ENCODE data around the gene CARD11.

CARD11 gene

DNA sequence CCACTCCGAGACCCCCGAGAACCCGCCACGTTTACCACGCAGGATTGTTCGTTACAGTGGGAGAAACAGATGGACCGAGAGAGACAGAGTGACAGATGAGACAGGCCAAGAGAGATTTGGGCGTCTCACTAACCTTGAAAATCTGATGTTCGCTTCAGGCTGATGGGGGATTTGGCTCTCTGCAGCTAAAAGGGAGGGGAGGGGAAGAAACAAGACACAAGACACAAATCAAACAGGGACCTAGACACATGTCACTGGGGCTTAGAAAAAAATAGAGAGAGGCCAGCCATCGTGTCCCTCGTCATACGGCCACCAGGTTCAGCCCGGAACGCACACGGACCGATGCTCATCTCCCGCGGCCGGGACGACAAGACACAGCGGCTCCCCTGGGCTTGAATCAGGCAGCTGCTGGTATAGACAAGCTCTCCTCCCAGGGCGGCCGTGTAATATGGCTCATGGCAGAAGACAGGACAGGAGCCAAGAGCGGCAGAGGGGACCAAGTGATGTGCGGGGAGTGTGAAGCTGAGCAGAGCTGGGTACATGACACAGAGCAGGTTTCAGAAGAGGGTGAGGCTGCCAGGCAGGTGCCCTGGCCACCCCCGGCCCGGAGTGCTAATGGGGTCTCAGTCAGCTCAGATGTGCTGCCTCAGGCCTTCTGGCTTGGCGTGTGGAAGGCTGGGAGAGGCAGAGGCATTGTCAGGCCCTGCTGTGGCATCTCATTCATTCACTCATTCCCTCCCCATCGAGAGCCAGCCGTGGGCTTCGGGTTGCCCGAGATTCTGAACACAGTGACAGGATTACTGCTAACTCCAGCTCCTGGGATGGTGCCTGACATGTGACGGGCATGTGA, 111.0 kb downstream of the CARD11 start:
- H3K27me3 ChIP-seq (ENCODE audit: insufficient read depth, low read length, poor library complexity, severe bottlenecking), result no peaks in the 10 kb centered on the region
- H3K9me3 ChIP-seq (ENCODE audit: insufficient read depth, low read depth, low read length), result no peaks in the 10 kb centered on the region
- peaks cover 25% of the 10 kb centered on the region; the same call in 1 of the 2 replicates for H3K36me3 ChIP-seq (ENCODE audit: insufficient read depth, low read length)

DNA sequence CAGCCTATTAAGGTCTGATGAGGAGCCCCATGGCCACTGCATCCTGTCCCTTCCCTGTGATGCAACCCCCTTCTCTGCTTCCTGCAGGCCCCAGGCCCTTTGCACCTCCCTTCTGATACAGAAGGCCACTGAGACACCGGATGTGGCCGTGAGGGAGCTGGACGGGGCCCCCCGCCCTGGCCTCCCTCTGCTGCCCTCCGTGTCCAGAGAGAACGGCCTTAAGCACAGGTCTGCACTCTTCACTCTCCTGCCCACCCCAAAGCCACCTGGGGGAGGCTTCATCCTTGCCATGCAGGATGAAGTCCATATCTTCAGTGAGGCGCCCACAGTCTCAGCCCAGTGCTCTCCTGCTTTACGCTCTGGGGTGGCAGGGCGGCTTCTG, 112.6 kb downstream of the CARD11 start:
- H2AFZ ChIP-seq (ENCODE audit: low read length), result no peak overlapping the region
- H3K4me1 ChIP-seq (ENCODE audit: insufficient read depth, low read length, poor library complexity, severe bottlenecking), result no peaks in the 10 kb centered on the region
- H3K79me2 ChIP-seq (ENCODE audit: insufficient read depth, low read length), result no peaks in the 10 kb centered on the region
- H3K9me2 ChIP-seq (replicated peaks; ENCODE audit: low read depth, low read length), result no peaks in the 10 kb centered on the region
- no peak overlapping the region for H3K4me3 ChIP-seq (ENCODE audit: low read length, poor library complexity, severe bottlenecking)
- no peak overlapping the region for H3K9ac ChIP-seq (ENCODE audit: low read depth, low read length, poor library complexity, severe bottlenecking)
- H4K20me1 ChIP-seq (ENCODE audit: insufficient read depth, low read length, poor library complexity, severe bottlenecking), result no peaks in the 10 kb centered on the region
- TF ChIP-seq EZH2phosphoT487 (IDR thresholded peaks at IDR 0.05; ENCODE audit: borderline replicate concordance), result no peak
- TF ChIP-seq, protein P1, sequence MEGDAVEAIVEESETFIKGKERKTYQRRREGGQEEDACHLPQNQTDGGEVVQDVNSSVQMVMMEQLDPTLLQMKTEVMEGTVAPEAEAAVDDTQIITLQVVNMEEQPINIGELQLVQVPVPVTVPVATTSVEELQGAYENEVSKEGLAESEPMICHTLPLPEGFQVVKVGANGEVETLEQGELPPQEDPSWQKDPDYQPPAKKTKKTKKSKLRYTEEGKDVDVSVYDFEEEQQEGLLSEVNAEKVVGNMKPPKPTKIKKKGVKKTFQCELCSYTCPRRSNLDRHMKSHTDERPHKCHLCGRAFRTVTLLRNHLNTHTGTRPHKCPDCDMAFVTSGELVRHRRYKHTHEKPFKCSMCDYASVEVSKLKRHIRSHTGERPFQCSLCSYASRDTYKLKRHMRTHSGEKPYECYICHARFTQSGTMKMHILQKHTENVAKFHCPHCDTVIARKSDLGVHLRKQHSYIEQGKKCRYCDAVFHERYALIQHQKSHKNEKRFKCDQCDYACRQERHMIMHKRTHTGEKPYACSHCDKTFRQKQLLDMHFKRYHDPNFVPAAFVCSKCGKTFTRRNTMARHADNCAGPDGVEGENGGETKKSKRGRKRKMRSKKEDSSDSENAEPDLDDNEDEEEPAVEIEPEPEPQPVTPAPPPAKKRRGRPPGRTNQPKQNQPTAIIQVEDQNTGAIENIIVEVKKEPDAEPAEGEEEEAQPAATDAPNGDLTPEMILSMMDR (conservative IDR thresholded peaks at IDR 0.05; ENCODE audit: low read length), result no peak
- H3F3A ChIP-seq (ENCODE audit: low read depth), result no peaks in the 10 kb centered on the region
- H3K36me3 ChIP-seq (ENCODE audit: insufficient read depth, low read length), result peaks cover 10% of the 10 kb centered on the region; the same call in 1 of the 2 replicates
- H3K4me2 ChIP-seq (ENCODE audit: low read depth, low read length, poor library complexity, severe bottlenecking), result no peak overlapping the region
- no peaks in the 10 kb centered on the region for H3K9me3 ChIP-seq (ENCODE audit: insufficient read depth, low read depth, low read length)
- H3K27me3 ChIP-seq (ENCODE audit: insufficient read depth, low read length, poor library complexity, severe bottlenecking), result no peaks in the 10 kb centered on the region

More for the DNA sequence above, 111.0 kb downstream of the CARD11 start:
- TF ChIP-seq EZH2phosphoT487 (IDR thresholded peaks at IDR 0.05; ENCODE audit: borderline replicate concordance), result no peak
- TF ChIP-seq, protein P1 (conservative IDR thresholded peaks at IDR 0.05; ENCODE audit: low read length), result no peak
- no peak overlapping the region for H3K4me3 ChIP-seq (ENCODE audit: low read length, poor library complexity, severe bottlenecking)
- no peaks in the 10 kb centered on the region for H3K9me2 ChIP-seq (replicated peaks; ENCODE audit: low read depth, low read length)
- H3K4me1 ChIP-seq (ENCODE audit: insufficient read depth, low read length, poor library complexity, severe bottlenecking), result no peaks in the 10 kb centered on the region
- no peaks in the 10 kb centered on the region for H3F3A ChIP-seq (ENCODE audit: low read depth)
- H4K20me1 ChIP-seq (ENCODE audit: insufficient read depth, low read length, poor library complexity, severe bottlenecking), result no peaks in the 10 kb centered on the region
- no peak overlapping the region for H3K4me2 ChIP-seq (ENCODE audit: low read depth, low read length, poor library complexity, severe bottlenecking)
- H3K79me2 ChIP-seq (ENCODE audit: insufficient read depth, low read length), result no peaks in the 10 kb centered on the region
- no peak overlapping the region for H3K9ac ChIP-seq (ENCODE audit: low read depth, low read length, poor library complexity, severe bottlenecking)
- no peak overlapping the region for H2AFZ ChIP-seq (ENCODE audit: low read length)

DNA sequence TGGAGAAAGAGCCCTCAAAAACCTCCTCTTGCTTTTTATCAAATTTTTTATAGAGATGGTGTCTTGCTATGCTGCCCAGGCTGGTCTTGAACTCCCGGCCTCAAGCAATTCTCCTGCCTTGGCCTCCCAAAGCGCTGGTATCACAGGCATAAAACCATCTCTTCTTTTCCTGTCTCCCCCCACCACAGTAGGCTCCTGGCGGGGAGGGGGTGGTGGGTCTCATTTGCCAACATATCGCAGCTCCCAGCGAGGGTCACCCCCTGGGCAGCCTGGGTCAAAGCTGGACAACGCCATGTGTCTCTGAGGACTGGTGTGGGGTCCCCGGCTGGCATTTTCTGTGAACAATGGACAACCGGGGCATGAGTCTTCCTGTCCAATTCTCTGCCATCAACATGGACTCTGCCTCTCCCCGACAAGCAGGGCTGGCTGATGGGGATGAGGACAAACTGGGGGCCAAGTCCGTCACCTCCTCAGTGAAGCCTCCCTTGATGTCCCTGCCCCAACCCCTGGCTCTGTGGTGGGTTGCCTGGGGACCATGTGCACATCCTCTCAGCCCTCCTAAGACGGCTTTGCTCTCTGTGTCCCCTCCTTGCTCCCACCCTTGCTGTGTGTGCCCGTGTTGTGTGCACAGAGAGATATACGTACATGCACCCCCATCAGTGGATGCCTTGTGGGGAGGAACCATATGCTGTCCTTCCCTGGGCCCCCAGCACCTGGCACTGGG, 113.2 kb downstream of the CARD11 start:
- no peaks in the 10 kb centered on the region for H3K27me3 ChIP-seq (ENCODE audit: insufficient read depth, low read length, poor library complexity, severe bottlenecking)
- H3K9me3 ChIP-seq (ENCODE audit: insufficient read depth, low read depth, low read length), result no peaks in the 10 kb centered on the region
- H3K79me2 ChIP-seq (ENCODE audit: insufficient read depth, low read length), result no peaks in the 10 kb centered on the region
- no peak for TF ChIP-seq EZH2phosphoT487 (IDR thresholded peaks at IDR 0.05; ENCODE audit: borderline replicate concordance)
- TF ChIP-seq, protein P1 (conservative IDR thresholded peaks at IDR 0.05; ENCODE audit: low read length), result no peak
- H2AFZ ChIP-seq (ENCODE audit: low read length), result no peak overlapping the region
- peaks cover 8% of the 10 kb centered on the region; the same call in 1 of the 2 replicates for H3K36me3 ChIP-seq (ENCODE audit: insufficient read depth, low read length)
- H3K4me1 ChIP-seq (ENCODE audit: insufficient read depth, low read length, poor library complexity, severe bottlenecking), result no peaks in the 10 kb centered on the region
- H3K9me2 ChIP-seq (replicated peaks; ENCODE audit: low read depth, low read length), result no peaks in the 10 kb centered on the region
- H3K9ac ChIP-seq (ENCODE audit: low read depth, low read length, poor library complexity, severe bottlenecking), result no peak overlapping the region
- no peak overlapping the region for H3K4me3 ChIP-seq (ENCODE audit: low read length, poor library complexity, severe bottlenecking)
- H4K20me1 ChIP-seq (ENCODE audit: insufficient read depth, low read length, poor library complexity, severe bottlenecking), result no peaks in the 10 kb centered on the region
- H3K4me2 ChIP-seq (ENCODE audit: low read depth, low read length, poor library complexity, severe bottlenecking), result no peak overlapping the region
- no peaks in the 10 kb centered on the region for H3F3A ChIP-seq (ENCODE audit: low read depth)
